GM12891 (cell line): ENCODE results near the gene TUBA8.

Experiments
- DNase-seq: peaks from one replicate; pipeline ENCODE4 v3.0.0; 2011; ENCODE audit warnings: low spot score; ENCODE audit not compliant: insufficient read length
- FAIRE-seq: peaks from 2 replicates; lab custom pipeline; 2011; peaks lifted over from hg19 to GRCh38; lab: Jason Lieb, UNC
- PAX5 ChIP-seq: IDR thresholded peaks from 2 replicates; pipeline ENCODE4 v1.6.1; 2011; ENCODE audit warnings: low read length, moderate library complexity, mild to moderate bottlenecking; ENCODE audit not compliant: insufficient read depth, severe bottlenecking
- POLR2A ChIP-seq: IDR thresholded peaks from 2 replicates; pipeline ENCODE4 v1.6.1; 2011; ENCODE audit warnings: low read depth, low read length, control low read depth
- POLR2AphosphoS5 ChIP-seq: IDR thresholded peaks from 2 replicates; pipeline ENCODE4 v1.6.1; 2011; ENCODE audit warnings: low read depth, low read length, control low read depth
- POU2F2 ChIP-seq: IDR thresholded peaks from 2 replicates; pipeline ENCODE4 v1.6.1; 2011; ENCODE audit warnings: low read depth, mild to moderate bottlenecking, control low read depth, low read length, moderate library complexity
- SPI1 ChIP-seq: IDR thresholded peaks from 2 replicates; pipeline ENCODE4 v1.6.1; 2011; ENCODE audit warnings: low read depth, low read length, control low read depth
- TAF1 ChIP-seq: IDR thresholded peaks from 2 replicates; pipeline ENCODE4 v1.6.1; 2011; ENCODE audit warnings: low read depth, low read length, control low read depth

TUBA8 gene

DNA sequence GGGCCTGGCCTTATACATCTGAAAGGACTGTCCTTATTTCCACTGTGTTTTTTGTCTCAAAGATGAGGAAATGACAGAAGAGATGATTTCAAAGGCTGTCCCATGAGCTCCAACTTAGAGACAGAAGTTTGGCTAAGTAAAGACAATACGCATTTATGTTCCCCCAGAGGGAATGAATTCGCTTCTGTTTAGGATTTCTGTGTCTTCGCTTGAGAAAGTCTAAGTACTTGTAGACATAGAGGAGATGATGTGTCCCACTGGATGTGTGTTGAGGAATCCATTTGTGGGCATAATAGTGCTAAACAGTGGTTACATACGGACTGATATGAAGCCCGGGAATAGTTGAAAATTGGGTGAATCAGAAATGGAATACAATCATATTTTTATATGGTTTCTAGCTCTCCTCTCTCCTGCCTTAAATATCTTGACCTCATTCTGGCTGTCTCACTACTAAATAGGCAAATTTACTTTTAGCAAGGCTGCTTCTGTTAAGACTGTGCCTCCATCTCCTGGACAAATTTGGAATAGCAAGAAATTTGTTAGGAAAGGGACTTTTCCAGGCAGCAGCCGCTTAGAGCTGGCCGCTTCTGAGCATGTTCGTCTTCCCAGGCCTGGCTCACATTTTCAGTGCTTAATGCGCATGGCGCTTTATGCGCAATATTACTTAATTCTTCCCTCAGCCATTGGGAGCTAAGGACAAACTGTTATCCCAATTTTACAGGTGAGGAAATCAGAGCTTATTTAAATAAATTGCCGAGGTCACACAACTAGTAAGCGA, 34.7 kb upstream of the TUBA8 start:
- DNase-seq (no peak), FAIRE-seq (peak; percentile 65)
- TF ChIP-seq POLR2A (no peak), POLR2AphosphoS5 (no peak), SPI1 (no peak), TAF1 (no peak), POU2F2 (no peak), PAX5 (no peak)

DNA sequence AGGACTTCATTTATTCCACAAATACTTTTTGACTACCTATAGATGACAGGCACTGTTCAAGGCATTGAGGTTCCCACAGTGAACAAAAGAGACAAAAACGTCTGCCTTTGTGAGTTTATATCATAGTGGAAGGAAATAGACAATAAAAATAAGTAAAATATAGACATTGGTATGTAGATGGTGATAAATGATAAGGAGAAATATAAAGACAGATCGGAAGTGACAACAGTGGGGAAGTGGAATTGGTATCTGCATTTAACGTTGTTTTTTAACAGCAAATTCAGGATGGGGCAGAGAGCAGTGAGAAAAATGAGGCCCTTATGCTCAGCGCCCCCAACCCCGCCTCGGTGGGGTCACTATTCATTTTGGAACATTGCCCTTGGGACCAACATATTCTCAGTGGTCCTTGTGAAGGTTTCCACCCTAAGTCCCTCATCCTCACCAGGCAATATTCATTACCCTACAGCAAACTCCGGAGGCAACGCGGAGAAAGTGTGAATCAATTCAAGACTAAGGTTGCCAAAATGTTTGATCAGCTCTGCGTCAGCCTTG, 33.4 kb upstream of the TUBA8 start:
- peak; percentile 26 for FAIRE-seq
- DNase-seq: no peak
- no peak for TF ChIP-seq POLR2AphosphoS5
- peak; percentile 9; the same call in 1 of the 2 replicates for TF ChIP-seq SPI1
- no peak for TF ChIP-seq POLR2A

DNA sequence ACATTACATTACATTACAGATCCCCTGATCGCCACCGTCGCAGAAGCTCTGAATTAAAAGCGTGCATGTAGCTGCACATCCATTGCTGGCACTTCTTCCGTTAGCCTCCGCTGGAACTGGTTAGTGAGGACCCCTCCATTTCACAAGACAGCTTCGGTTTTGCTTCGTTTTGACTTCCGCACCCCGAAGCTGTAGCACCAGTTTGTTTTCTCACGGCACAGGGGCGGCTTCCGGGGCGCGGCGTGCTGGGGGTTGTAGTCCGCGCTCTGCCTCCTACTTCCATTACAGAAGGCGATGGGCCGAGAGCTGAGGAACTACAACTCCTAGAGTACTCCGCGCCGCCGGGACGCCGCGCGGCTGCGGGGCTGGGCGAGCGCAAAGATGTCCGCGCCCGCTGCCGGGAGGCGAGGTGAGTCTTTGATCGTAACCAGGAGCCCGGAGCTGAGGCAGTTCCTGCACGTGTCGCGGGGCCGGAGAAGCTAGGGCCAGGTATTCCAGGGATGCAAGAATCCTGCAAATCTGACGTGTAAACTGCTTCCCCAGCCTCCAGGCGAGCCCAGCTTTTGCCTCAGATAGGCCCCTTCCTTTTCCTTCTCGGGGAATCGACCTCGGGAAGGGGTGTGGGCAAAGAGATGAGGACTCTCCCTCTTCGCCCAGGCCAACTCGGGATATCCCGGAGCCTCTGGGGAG, 32.8 kb upstream of the TUBA8 start, which contains the start of gene PEX26:
Gene PEX26, plus strand, starts transcription at position 352 of the 690 bp plus-strand sequence. CDS start 387 bp downstream, outside the sequence.
- no peak for TF ChIP-seq PAX5
- peak; percentile 85 for TF ChIP-seq TAF1
- peak; percentile 34; the same call in 1 of the 2 replicates for TF ChIP-seq POU2F2
- peak; percentile 73 for TF ChIP-seq SPI1
- peak; percentile 91 for TF ChIP-seq POLR2A
- TF ChIP-seq POLR2AphosphoS5: peak; percentile 95
- FAIRE-seq (peak; percentile 95), DNase-seq (peak; percentile 87)

DNA sequence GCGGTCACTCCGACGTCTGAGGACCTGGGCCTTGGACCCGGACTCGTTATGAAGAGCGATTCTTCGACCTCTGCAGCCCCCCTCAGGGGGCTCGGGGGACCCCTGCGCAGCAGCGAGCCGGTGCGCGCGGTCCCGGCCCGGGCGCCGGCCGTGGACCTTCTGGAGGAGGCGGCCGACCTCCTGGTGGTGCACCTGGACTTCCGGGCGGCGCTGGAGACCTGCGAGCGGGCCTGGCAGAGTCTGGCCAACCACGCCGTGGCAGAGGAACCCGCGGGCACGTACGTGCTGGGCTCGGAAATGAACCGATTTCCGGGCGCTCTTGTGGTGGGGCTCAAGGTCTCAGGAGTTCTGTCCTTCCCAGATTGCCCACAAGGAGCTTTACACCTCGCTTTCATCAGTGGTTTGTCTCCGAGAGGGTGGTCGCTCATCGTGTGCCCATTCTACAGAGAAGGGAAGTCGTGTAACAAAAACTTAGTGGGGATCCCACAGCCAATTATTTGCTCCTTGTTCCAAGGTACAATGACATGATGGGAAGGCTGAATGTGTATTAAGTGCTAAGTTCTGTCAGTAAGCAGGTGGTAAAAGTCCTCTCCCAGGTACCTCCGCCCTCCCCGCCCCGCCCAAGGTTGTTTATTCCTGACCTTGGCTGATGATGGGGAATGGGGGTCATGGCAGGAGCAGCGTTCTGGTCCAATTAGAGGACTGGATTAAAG, 32.1 kb upstream of the TUBA8 start:
- no peak for FAIRE-seq
- TF ChIP-seq PAX5 (no peak), TAF1 (no peak), POLR2AphosphoS5 (no peak), SPI1 (no peak), POLR2A (no peak), POU2F2 (no peak)
- no peak for DNase-seq

DNA sequence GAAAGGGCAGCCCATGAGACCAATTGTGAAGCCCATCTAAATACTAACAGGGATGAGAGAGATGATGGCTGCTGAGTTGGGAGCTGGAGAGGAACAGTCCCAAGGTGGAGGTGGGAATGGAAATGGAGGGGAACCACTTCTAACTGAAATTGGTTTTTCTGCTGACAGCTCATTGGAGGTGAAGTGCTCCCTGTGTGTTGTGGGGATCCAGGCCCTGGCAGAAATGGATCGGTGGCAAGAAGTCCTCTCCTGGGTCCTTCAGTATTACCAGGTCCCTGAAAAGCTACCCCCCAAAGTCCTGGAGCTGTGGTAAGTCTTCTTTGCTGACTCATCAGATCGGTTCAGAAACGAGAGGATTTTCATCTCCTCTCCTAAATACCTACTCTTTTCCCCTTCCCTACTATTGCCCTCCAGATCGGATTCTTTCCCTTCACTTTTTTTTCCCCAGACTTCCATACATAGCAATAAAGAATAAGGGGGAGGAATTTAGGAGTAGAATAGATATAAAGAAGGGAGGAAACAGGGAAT, 30.8 kb upstream of the TUBA8 start:
- TF ChIP-seq PAX5 (no peak), POLR2AphosphoS5 (no peak), POU2F2 (no peak), SPI1 (no peak), TAF1 (no peak), POLR2A (no peak)
- no peak for DNase-seq

DNA sequence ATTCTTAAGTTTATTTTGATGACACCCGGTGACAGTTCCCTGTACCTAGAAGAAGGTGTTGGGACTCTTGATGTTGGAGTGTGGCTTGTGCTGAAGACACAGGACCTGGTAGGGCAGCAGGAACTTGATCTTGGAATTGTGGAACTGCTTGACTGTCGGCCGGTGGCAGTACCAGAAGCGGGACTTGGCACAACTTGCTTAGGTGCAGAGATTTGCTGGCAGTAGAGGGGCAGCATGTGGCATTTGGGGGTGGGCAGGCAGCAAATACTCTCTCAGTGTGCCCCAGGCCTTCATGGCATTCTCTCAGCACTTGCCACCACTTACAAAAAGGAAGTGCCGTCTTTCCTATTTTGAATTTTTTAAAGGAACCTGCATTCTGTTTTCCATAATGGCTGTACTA, 29.2 kb upstream of the TUBA8 start:
- TF ChIP-seq TAF1: no peak
- TF ChIP-seq POLR2A: no peak
- no peak for TF ChIP-seq POU2F2
- no peak for TF ChIP-seq POLR2AphosphoS5
- TF ChIP-seq SPI1: no peak
- no peak for TF ChIP-seq PAX5
- FAIRE-seq: no peak

More for the DNA sequence above, 30.8 kb upstream of the TUBA8 start:
- FAIRE-seq: no peak

DNA sequence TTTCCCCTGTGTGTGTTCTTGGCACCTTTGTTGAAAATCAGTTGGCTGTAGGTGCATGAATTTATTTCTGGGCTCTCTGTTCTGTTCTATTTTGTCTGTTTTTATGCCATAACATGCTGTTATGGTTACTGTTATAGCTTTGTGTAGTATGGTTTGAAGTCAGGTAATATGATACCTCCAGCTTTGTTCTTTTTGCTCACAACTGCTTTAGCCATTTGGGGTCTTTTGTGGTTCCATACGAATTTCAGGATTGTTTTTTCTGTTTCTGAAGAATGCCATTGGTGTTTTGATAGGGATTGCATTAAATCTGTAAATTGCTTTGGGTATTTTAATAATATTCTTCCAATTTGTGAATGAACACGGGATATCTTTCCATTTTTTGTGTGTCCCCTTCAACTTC, 28.1 kb upstream of the TUBA8 start:
- TF ChIP-seq SPI1 (no peak), POU2F2 (no peak), TAF1 (no peak), POLR2A (no peak), POLR2AphosphoS5 (no peak), PAX5 (no peak)
- DNase-seq: no peak
- FAIRE-seq: no peak

More for the DNA sequence above, 29.2 kb upstream of the TUBA8 start:
- no peak for DNase-seq

DNA sequence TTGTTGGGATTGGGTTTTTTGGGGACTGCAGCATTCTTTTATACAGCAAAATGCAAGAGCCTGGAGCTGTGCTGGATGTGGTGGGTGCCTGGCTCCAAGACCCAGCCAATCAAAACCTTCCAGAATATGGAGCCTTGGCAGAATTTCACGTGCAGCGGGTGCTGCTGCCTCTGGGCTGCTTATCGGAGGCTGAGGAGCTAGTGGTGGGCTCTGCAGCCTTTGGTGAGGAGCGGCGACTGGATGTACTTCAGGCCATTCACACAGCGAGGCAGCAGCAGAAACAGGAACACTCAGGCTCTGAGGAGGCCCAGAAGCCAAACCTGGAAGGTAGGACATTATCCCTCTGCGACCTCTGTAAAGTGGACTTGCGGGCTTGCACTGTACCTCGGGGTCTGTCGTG, 27.2 kb upstream of the TUBA8 start:
- DNase-seq: no peak
- TF ChIP-seq TAF1 (no peak), PAX5 (no peak), POLR2A (no peak), POLR2AphosphoS5 (no peak)
- no peak for FAIRE-seq

DNA sequence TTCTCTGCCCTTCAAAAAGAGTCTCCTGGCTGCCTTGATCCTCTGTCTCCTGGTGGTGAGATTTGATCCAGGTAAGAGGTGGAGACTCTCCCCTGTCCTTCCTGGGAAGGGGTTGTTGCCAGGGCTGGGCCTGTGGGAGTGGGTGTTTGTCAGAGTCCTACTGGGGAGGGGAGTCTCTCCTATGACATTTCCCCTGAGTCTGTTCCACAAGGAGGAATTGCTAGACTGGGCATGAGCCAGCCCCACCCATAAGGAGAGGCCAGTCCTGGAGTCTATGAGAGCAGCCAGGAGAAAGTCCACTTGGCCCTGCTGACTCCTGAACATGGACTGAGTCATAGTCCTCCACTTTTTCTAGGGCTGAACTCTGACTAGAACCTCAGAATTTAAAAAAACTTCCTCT, 25.4 kb upstream of the TUBA8 start:
- no peak for TF ChIP-seq SPI1
- no peak for TF ChIP-seq TAF1
- no peak for TF ChIP-seq POLR2A
- TF ChIP-seq POLR2AphosphoS5: no peak
- no peak for TF ChIP-seq POU2F2
- no peak for TF ChIP-seq PAX5
- DNase-seq (no peak), FAIRE-seq (no peak)
